ENCODE results near the gene RXRG.

DNA sequence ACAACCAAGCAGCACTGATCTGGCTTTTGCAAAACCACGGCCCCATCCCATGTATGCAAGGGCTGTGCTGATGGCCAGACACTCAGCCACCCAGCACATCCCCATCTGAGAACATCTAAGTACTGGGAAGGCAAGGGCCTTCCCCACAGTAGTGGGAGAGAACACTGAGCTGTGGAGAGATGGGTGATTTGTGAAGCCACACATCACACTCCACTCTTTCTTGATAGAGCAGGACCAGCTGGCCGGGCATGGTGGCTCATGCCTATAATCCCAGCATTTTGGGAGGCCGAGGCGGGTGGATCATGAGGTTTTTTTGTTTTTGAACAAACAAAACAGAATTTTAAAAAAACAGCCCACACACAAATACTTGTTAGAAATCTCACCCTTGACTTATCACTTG lies 28.2 kb upstream of the RXRG start:
- TF ChIP-seq, protein P1, sequence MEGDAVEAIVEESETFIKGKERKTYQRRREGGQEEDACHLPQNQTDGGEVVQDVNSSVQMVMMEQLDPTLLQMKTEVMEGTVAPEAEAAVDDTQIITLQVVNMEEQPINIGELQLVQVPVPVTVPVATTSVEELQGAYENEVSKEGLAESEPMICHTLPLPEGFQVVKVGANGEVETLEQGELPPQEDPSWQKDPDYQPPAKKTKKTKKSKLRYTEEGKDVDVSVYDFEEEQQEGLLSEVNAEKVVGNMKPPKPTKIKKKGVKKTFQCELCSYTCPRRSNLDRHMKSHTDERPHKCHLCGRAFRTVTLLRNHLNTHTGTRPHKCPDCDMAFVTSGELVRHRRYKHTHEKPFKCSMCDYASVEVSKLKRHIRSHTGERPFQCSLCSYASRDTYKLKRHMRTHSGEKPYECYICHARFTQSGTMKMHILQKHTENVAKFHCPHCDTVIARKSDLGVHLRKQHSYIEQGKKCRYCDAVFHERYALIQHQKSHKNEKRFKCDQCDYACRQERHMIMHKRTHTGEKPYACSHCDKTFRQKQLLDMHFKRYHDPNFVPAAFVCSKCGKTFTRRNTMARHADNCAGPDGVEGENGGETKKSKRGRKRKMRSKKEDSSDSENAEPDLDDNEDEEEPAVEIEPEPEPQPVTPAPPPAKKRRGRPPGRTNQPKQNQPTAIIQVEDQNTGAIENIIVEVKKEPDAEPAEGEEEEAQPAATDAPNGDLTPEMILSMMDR (IDR thresholded peaks at IDR 0.05; ENCODE audit: low read length): no peak
- no peak for TF ChIP-seq EZH2 (IDR thresholded peaks at IDR 0.05; ENCODE audit: borderline replicate concordance, low read length)
